Left lung (tissue), 10 donors: ENCODE results near the gene TNS3. TPM values are rescaled to one million over a fixed set of nuclear protein-coding genes. Genes with fewer than 3 reads are reported as not detected.
A peak's percentile ranks its signal among the peaks of the same experiment; 100 is the strongest.

Experiments used
- ATAC-seq: fragments of 200-7000 bp; cut with Tn5 transposase; one replicate; pipeline ENCODE4 v1.9.1; 2020; ENCODE audit warnings: moderate library complexity
- DNase-seq, 4 donors: peaks; one replicate each; pipeline ENCODE4 v3.0.0-alpha.2; 2013 to 2020
- H3K27ac ChIP-seq, 2 donors: fragments of 200-600 bp; sonication (generic) in 1 of 2; one replicate each; pipeline versions ENCODE4 v1.5.0 to v1.8.0; 2020 to 2021
- H3K27me3 ChIP-seq, 2 donors: fragments of 200-600 bp; sonication (generic) in 1 of 2; one replicate each; pipeline versions ENCODE4 v1.5.0 to v1.8.0; 2020 to 2021
- H3K36me3 ChIP-seq, 2 donors: fragments of 200-600 bp; sonication (generic) in 1 of 2; one replicate each; pipeline versions ENCODE4 v1.5.0 to v1.8.0; 2020 to 2021
- H3K4me1 ChIP-seq, 2 donors: fragments of 200-600 bp; one replicate each; pipeline ENCODE4 v1.8.0; 2021
- H3K4me3 ChIP-seq, 2 donors: fragments of 200-600 bp; sonication (generic) in 1 of 2; one replicate each; pipeline versions ENCODE4 v1.5.0 to v1.8.0; 2020 to 2021; ENCODE audit warnings: mild to moderate bottlenecking in 1 of 2
- H3K9me3 ChIP-seq, 2 donors: fragments of 200-600 bp; sonication (generic) in 1 of 2; one replicate each; pipeline versions ENCODE4 v1.5.0 to v1.8.0; 2020 to 2021
- intact Hi-C, 2 donors: fragments of 100-400 bp; cut with DNase I; formaldehyde crosslinking; loops; one replicate each; pipeline versions ENCODE4 v1.11.2 to v1.14.2; 2022
- polyA plus RNA-seq, 6 donors: library from polyadenylated mRNA; unstranded; fragments of 120-200 nt; gene quantifications; one replicate each; pipeline ENCODE4 v1.2.1, GENCODE V29; 2013; ENCODE audit not compliant: insufficient read length in 6 of 6
- total RNA-seq, 2 donors: library from RNA; stranded (reverse); fragmentation: NEBNext Ultra II Directional; extraction: Animal tissue kit (Norgen Biotek cat#: 25700); gene quantifications; one replicate each; pipeline ENCODE4 v1.2.1, GENCODE V29; 2021
- TF ChIP-seq, protein P1 (sequence below), 2 donors: fragments of 200-600 bp; sonication (generic) in 1 of 2; IDR thresholded peaks; one replicate each; pipeline versions ENCODE4 v1.5.0 to v1.8.0; 2021; ENCODE audit warnings: antibody characterized with exemption in 2 of 2
- donor health status: DM: no; HTN: yes; CAD: no.
- donor health status: DM: no; HTN: no; CAD: no.

The TNS3 gene
- total and polyA plus RNA-seq, 8 donors = 86.3 to 151 (median 97.8) TPM

GRCh38 chr7:47580175-47580706 is 1.7 kb downstream of the TNS3 start:
- TF ChIP-seq, protein P1, sequence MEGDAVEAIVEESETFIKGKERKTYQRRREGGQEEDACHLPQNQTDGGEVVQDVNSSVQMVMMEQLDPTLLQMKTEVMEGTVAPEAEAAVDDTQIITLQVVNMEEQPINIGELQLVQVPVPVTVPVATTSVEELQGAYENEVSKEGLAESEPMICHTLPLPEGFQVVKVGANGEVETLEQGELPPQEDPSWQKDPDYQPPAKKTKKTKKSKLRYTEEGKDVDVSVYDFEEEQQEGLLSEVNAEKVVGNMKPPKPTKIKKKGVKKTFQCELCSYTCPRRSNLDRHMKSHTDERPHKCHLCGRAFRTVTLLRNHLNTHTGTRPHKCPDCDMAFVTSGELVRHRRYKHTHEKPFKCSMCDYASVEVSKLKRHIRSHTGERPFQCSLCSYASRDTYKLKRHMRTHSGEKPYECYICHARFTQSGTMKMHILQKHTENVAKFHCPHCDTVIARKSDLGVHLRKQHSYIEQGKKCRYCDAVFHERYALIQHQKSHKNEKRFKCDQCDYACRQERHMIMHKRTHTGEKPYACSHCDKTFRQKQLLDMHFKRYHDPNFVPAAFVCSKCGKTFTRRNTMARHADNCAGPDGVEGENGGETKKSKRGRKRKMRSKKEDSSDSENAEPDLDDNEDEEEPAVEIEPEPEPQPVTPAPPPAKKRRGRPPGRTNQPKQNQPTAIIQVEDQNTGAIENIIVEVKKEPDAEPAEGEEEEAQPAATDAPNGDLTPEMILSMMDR (IDR thresholded peaks at IDR 0.05) = no peak
- Histone ChIP-seq H3K4me1 (peaks cover 50 to 83% of the 10 kb centered on the region in 2 donors), H3K4me3 (peak overlapping the region; percentile 63 to 72)

DNA sequence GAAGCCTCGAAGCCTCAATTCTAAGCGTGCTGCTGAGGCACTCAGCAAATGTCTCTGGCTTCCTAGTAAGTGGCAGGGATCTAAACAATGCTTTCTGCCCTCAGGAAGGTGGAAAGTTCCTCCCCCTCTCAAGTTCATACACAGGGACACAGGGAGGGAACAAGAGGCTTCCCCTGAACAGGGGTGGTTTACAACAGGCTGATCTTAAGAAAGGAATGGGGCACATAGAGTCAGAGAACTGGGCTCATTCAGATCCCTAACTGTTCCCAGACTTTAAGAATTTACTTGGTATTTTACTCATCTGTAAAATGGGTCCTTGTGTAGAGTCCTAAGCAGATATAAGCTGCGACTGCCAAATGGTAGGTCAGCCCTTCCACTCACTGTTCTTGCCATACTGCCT is 2.5 kb downstream of the TNS3 start:
- Histone ChIP-seq H3K4me1 (peaks cover 56 to 87% of the 10 kb centered on the region in 2 donors), H3K36me3 (no peaks in the 10 kb centered on the region), H3K27me3 (peaks cover 0 to 26% of the 10 kb centered on the region in 2 donors), H3K27ac (peak overlapping the region; percentile 50 to 77), H3K9me3 (no peaks in the 10 kb centered on the region), H3K4me3 (peak overlapping the region in 1 of 2 donors; percentile 63)
- intact Hi-C loops = no loop called here
- ATAC-seq = no peak
- TF ChIP-seq, protein P1 (IDR thresholded peaks at IDR 0.05) = no peak
- DNase-seq = no peak

More at GRCh38 chr7:47580175-47580706, 1.7 kb downstream of the TNS3 start:
- ATAC-seq (peak; percentile 1), DNase-seq (no peak)
- intact Hi-C loops = no loop called here
- Histone ChIP-seq H3K9me3 (no peaks in the 10 kb centered on the region), H3K27ac (peak overlapping the region in 1 of 2 donors; percentile 83), H3K27me3 (peaks cover 0 to 26% of the 10 kb centered on the region in 2 donors), H3K36me3 (no peaks in the 10 kb centered on the region)

- Histone ChIP-seq H3K9me3 (no peaks in the 10 kb centered on the region), H3K36me3 (no peaks in the 10 kb centered on the region), H3K27me3 (peaks cover 0 to 26% of the 10 kb centered on the region in 2 donors), H3K4me1 (peaks cover 63 to 87% of the 10 kb centered on the region in 2 donors), H3K27ac (peak overlapping the region; percentile 50 to 77), H3K4me3 (peak overlapping the region in 1 of 2 donors; percentile 63)
- intact Hi-C loops = no loop called here
- ATAC-seq (no peak), DNase-seq (no peak)
- TF ChIP-seq, protein P1 (IDR thresholded peaks at IDR 0.05) = no peak
Measured at GRCh38 chr7:47578579-47579270, 3.2 kb downstream of the TNS3 start.

DNA sequence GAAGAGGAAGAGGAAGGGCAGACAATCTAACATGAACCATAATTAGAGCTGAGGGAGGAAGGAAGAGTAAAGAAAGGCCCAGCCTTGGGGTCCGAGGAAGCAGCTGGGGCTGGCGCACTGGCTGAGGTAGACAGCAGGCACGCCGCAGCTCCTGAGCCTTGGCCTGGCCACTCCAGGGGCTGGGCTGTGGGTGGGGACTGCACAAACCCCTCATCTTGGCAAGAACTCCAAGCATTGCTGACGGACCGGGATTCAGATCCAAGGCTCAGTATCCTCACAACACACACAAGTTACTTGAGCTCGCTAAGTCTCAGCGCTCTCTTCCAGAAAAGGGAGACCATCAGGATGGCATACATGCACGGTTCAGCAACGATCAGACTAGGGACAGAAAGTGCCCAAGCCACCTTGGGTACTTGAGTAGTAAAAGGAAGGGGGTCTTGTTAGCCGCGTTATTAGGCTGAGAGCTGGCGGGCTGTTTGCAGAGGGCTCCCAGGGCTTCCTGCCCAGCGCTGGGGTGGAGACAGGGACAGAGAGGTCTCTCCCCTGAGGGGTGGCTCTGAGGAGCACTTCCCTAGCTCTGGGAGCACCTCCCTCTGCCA is 4.5 kb downstream of the TNS3 start:
- H3K4me3 ChIP-seq = no peak overlapping the region
- DNase-seq = no peak
- no peak for ATAC-seq
- intact Hi-C loops = no loop called here
- H3K27ac ChIP-seq = peak overlapping the region; percentile 75 to 78
- H3K9me3 ChIP-seq = no peaks in the 10 kb centered on the region
- no peaks in the 10 kb centered on the region for H3K36me3 ChIP-seq
- peaks cover 0 to 18% of the 10 kb centered on the region in 2 donors for H3K27me3 ChIP-seq
- H3K4me1 ChIP-seq = peaks cover 75 to 88% of the 10 kb centered on the region in 2 donors
- TF ChIP-seq, protein P1 (IDR thresholded peaks at IDR 0.05) = no peak

DNA sequence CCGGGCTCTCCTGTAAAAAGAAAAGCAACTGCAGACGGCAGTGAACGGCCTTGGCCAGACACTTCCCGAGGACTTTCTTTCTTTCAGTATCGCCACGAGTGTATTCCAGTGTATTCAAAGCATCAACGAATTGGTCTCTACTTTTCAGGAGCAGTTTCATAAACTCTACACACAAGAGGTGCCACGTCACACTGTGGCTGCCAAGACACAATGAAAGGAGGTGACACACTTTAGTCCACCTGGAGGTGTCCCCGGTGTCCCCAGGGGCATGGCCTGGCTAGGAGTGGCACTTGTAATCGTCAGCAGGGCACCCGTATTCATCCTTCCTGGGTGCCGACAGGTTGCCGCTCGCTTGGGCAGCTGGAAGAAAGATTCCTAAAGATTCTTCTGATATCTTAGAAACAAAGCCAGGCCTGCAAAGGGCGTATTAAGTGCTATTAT is 5.0 kb downstream of the TNS3 start:
- Histone ChIP-seq H3K27me3 (peaks cover 0 to 13% of the 10 kb centered on the region in 2 donors), H3K9me3 (no peaks in the 10 kb centered on the region), H3K4me3 (no peak overlapping the region), H3K36me3 (no peaks in the 10 kb centered on the region), H3K4me1 (peaks cover 80 to 91% of the 10 kb centered on the region in 2 donors), H3K27ac (peak overlapping the region; percentile 75 to 78)
- DNase-seq (peak in 1 of 4 donors; percentile 63), ATAC-seq (peak; percentile 10)
- intact Hi-C loops = no loop called here
- TF ChIP-seq, protein P1 (IDR thresholded peaks at IDR 0.05) = no peak
